K562 (cell line): ENCODE results near the gene ZNF23. TPM values are rescaled to one million over a fixed set of nuclear protein-coding genes. Genes with fewer than 3 reads are reported as not detected.
A peak's percentile ranks its signal among the peaks of the same experiment; 100 is the strongest.

Source experiments
- ADNP ChIP-seq: fragments of 200-800 bp; sonication (Bioruptor generic); IDR thresholded peaks from 2 replicates; pipeline ENCODE4 v1.6.1; 2016; ENCODE audit warnings: missing genetic modification characterization, missing compliant biosample characterization
- ARID2 ChIP-seq: fragments of 450-650 bp; IDR thresholded peaks from 2 replicates; pipeline ENCODE4 v1.6.1; 2017; ENCODE audit warnings: antibody characterized with exemption, mild to moderate bottlenecking
- ARNT ChIP-seq, 2 experiments: fragments of 450-650 bp; IDR thresholded peaks; 2 replicates each; pipeline ENCODE4 v1.6.1; 2016; ENCODE audit warnings: mild to moderate bottlenecking in 1 of 2
- ASH1L ChIP-seq: fragments of 450-650 bp; IDR thresholded peaks from 2 replicates; pipeline ENCODE4 v1.6.1; 2018; ENCODE audit warnings: borderline replicate concordance, mild to moderate bottlenecking, low read depth; ENCODE audit not compliant: partially characterized antibody
- ATF7 ChIP-seq: fragments of 450-650 bp; IDR thresholded peaks from 2 replicates; pipeline ENCODE4 v1.7.1; 2014; ENCODE audit warnings: mild to moderate bottlenecking, moderate library complexity
- BDP1 ChIP-seq: IDR thresholded peaks from 3 replicates; pipeline ENCODE4 v1.6.1; 2011; ENCODE audit not compliant: insufficient read length, insufficient read depth
- FOXK2 ChIP-seq, 2 experiments: fragments of 450-650 bp; IDR thresholded peaks in 1 of 2; conservative IDR thresholded peaks in 1 of 2; 2 replicates each; pipeline ENCODE4 v1.6.1; 2016; ENCODE audit warnings: low read depth in 2 of 2, mild to moderate bottlenecking in 1 of 2
- HINFP ChIP-seq: fragments of 450-650 bp; conservative IDR thresholded peaks from 2 replicates; pipeline ENCODE4 v1.6.1; 2016; ENCODE audit warnings: missing genetic modification characterization, low read depth, mild to moderate bottlenecking, control low read depth, missing compliant biosample characterization
- ILF3 ChIP-seq: fragments of 450-650 bp; IDR thresholded peaks from 2 replicates; pipeline ENCODE4 v1.6.1; 2018; ENCODE audit warnings: antibody characterized with exemption, mild to moderate bottlenecking, moderate library complexity, borderline replicate concordance
- KLF6 ChIP-seq: fragments of 250-450 bp; sonication (Bioruptor Pico); IDR thresholded peaks from 2 replicates; pipeline ENCODE4 v1.4.0; 2020; ENCODE audit warnings: mild to moderate bottlenecking, moderate library complexity, borderline replicate concordance
- NFIX ChIP-seq: fragments of 250-450 bp; sonication (Bioruptor Pico); IDR thresholded peaks from 2 replicates; pipeline ENCODE4 v1.4.0; 2020; ENCODE audit warnings: low read depth, mild to moderate bottlenecking, moderate library complexity
- NFYB ChIP-seq: IDR thresholded peaks from 2 replicates; pipeline ENCODE4 v1.6.1; 2011; ENCODE audit warnings: mild to moderate bottlenecking, moderate library complexity; ENCODE audit not compliant: insufficient read length; ENCODE audit errors: extremely low read depth
- NR4A1 ChIP-seq, 2 experiments: fragments of 250-450 bp in 1 of 2; fragments of 450-650 bp in 1 of 2; sonication (Bioruptor Pico) in 1 of 2; IDR thresholded peaks; 2 replicates each; pipeline versions ENCODE4 v1.4.0 to v1.6.1; 2016 to 2020; ENCODE audit warnings: mild to moderate bottlenecking in 2 of 2, missing compliant biosample characterization in 1 of 2, missing genetic modification characterization in 1 of 2, moderate library complexity in 1 of 2
- PHF20 ChIP-seq: fragments of 450-650 bp; IDR thresholded peaks from 2 replicates; pipeline ENCODE4 v1.6.1; 2018; ENCODE audit not compliant: partially characterized antibody
- PTBP1 ChIP-seq: fragments of 200-400 bp; formaldehyde crosslinking; IDR thresholded peaks from 2 replicates; pipeline ENCODE4 v1.6.1; 2017; ENCODE audit warnings: low read depth, low read length
- RBM15 ChIP-seq: fragments of 200-400 bp; formaldehyde crosslinking; IDR thresholded peaks from 2 replicates; pipeline ENCODE4 v1.6.1; 2018; ENCODE audit warnings: mild to moderate bottlenecking, low read length, moderate library complexity; ENCODE audit not compliant: insufficient read depth
- RBM17 ChIP-seq: fragments of 200-400 bp; formaldehyde crosslinking; IDR thresholded peaks from 2 replicates; pipeline ENCODE4 v1.6.1; 2017; ENCODE audit warnings: low read depth, mild to moderate bottlenecking, low read length, borderline replicate concordance
- RFX5 ChIP-seq: IDR thresholded peaks from 2 replicates; pipeline ENCODE4 v1.6.1; 2011; ENCODE audit warnings: low read depth, mild to moderate bottlenecking, improper control_type of control experiment, low read length
- RNF2 ChIP-seq: sonication (generic); IDR thresholded peaks from 2 replicates; pipeline ENCODE4 v1.6.1; 2016
- SAFB2 ChIP-seq: fragments of 200-400 bp; formaldehyde crosslinking; IDR thresholded peaks from 2 replicates; pipeline ENCODE4 v1.6.1; 2018; ENCODE audit warnings: borderline replicate concordance, low read length, low read depth, moderate library complexity; ENCODE audit not compliant: severe bottlenecking
- SIRT6 ChIP-seq: IDR thresholded peaks from one replicate; pipeline ENCODE4 v1.6.1; 2012; ENCODE audit warnings: low read depth, mild to moderate bottlenecking, control low read depth, inconsistent platforms, low read length, moderate library complexity
- TCFL5 ChIP-seq: fragments of 250-450 bp; sonication (Bioruptor Pico); conservative IDR thresholded peaks from 2 replicates; pipeline ENCODE4 v1.6.1; 2021; ENCODE audit warnings: mild to moderate bottlenecking, moderate library complexity, matching md5 sums
- YBX1 ChIP-seq: fragments of 450-650 bp; IDR thresholded peaks from 2 replicates; pipeline ENCODE4 v1.7.1; 2016; ENCODE audit warnings: mild to moderate bottlenecking
- ZFP1 ChIP-seq: fragments of 450-650 bp; formaldehyde crosslinking; IDR thresholded peaks from 2 replicates; pipeline ENCODE4 v1.4.0; 2020; ENCODE audit warnings: mild to moderate bottlenecking, mixed read lengths
- ZNF133 ChIP-seq: fragments of 250-450 bp; sonication (Bioruptor Pico); IDR thresholded peaks from 2 replicates; pipeline ENCODE4 v1.4.0; 2020; ENCODE audit warnings: mild to moderate bottlenecking
- ZNF134 ChIP-seq: fragments of 250-450 bp; sonication (Bioruptor Pico); conservative IDR thresholded peaks from 2 replicates; pipeline ENCODE4 v1.4.0; 2020
- ZNF239 ChIP-seq: fragments of 250-450 bp; sonication (Bioruptor Pico); IDR thresholded peaks from 2 replicates; pipeline ENCODE4 v1.4.0; 2020; ENCODE audit warnings: mild to moderate bottlenecking
- ZNF316 ChIP-seq: fragments of 450-650 bp; IDR thresholded peaks from 2 replicates; pipeline ENCODE4 v1.6.1; 2016
- ZNF444 ChIP-seq: fragments of 250-450 bp; sonication (Bioruptor Pico); IDR thresholded peaks from 2 replicates; pipeline ENCODE4 v1.4.0; 2020; ENCODE audit warnings: mild to moderate bottlenecking, moderate library complexity
- ZNF584 ChIP-seq: fragments of 200-800 bp; sonication (Bioruptor generic); IDR thresholded peaks from 2 replicates; pipeline ENCODE4 v1.6.1; 2016; ENCODE audit warnings: low read depth, mild to moderate bottlenecking, missing genetic modification characterization, missing compliant biosample characterization
- ZNF696 ChIP-seq: fragments of 250-450 bp; sonication (Bioruptor Pico); conservative IDR thresholded peaks from 2 replicates; pipeline ENCODE4 v1.4.0; 2020; ENCODE audit warnings: mild to moderate bottlenecking, moderate library complexity
- polyA plus RNA-seq, 8 experiments: library from polyadenylated mRNA; depleted of rRNA in 4 of 8; stranded (reverse) in 5 of 8; unstranded in 3 of 8; fragments of >200 nt; fragmentation: Nextera tagmentation in 2 of 8; fragmentation: Illumina TruSeq in 1 of 8; extraction: Ambion mirVana in 2 of 8; extraction: Trizol in 1 of 8; gene quantifications; 2 replicates each; pipeline versions ENCODE4 v1.2.1 to v1.2.3, GENCODE V29; 2011 to 2014; ENCODE audit warnings: inconsistent platforms in 1 of 8, missing spikeins in 1 of 8
- total RNA-seq, 7 experiments: library from RNA; depleted of rRNA in 6 of 7; stranded (reverse); fragments of >200 nt in 6 of 7; fragmentation: Illumina TruSeq in 2 of 7; extraction: Trizol in 2 of 7; gene quantifications; 2 replicates each; pipeline versions ENCODE4 v1.2.1 to v1.2.3, GENCODE V29; 2011 to 2021; ENCODE audit warnings: low replicate concordance in 1 of 7
- TF ChIP-seq, protein P1 (sequence below): fragments of 450-650 bp; formaldehyde crosslinking; conservative IDR thresholded peaks from 2 replicates; pipeline ENCODE4 v1.4.0; 2022; ENCODE audit warnings: mild to moderate bottlenecking, missing genetic modification characterization

ZNF23 gene
- total and polyA plus RNA-seq, 9 of the 15 experiments (the other 6 are each of a cell fraction or from before 2014, with no cell fraction given) = 4.7 to 13.4 (median 11.2) TPM

- TF ChIP-seq ZNF584 (CRISPR knock-in tag) (peak; percentile 94), HINFP (tag) (no peak), NR4A1 (CRISPR knock-in tag; IDR thresholded peaks at IDR 0.05) (no peak), NR4A1 (tag; IDR thresholded peaks at IDR 0.05) (no peak), NFIX (CRISPR knock-in tag) (no peak), NFYB (no peak), ZNF444 (CRISPR knock-in tag) (no peak), SAFB2 (no peak), ZNF316 (no peak), BDP1 (no peak), ILF3 (no peak), ATF7 (no peak), ZNF239 (no peak), ZNF134 (CRISPR knock-in tag) (no peak), ADNP (tag) (no peak), ZNF133 (CRISPR knock-in tag) (no peak), KLF6 (no peak), TCFL5 (CRISPR knock-in tag) (no peak), RBM17 (no peak), YBX1 (no peak), PHF20 (no peak), SIRT6 (no peak), ZFP1 (CRISPR knock-in tag) (no peak), PTBP1 (no peak), RFX5 (no peak), ARNT (IDR thresholded peaks at IDR 0.05) (no peak), RBM15 (no peak), ARID2 (no peak), ASH1L (no peak), ZNF696 (no peak), RNF2 (no peak), FOXK2 (conservative IDR thresholded peaks at IDR 0.05 in 1 of 2, IDR thresholded peaks at IDR 0.05 in 1 of 2; ENCODE audit: low read depth in 2 of 2) (no peak)
- TF ChIP-seq, protein P1, sequence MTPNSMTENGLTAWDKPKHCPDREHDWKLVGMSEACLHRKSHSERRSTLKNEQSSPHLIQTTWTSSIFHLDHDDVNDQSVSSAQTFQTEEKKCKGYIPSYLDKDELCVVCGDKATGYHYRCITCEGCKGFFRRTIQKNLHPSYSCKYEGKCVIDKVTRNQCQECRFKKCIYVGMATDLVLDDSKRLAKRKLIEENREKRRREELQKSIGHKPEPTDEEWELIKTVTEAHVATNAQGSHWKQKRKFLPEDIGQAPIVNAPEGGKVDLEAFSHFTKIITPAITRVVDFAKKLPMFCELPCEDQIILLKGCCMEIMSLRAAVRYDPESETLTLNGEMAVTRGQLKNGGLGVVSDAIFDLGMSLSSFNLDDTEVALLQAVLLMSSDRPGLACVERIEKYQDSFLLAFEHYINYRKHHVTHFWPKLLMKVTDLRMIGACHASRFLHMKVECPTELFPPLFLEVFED (CRISPR knock-in tag) = no peak
These were observed 5.8 kb upstream of the ZNF23 start (continued) for GRCh38 chr16:71467810-71468209.
